SH-SY5Y (cell line): ENCODE data around the gene TNIK.

Experiments
- GATA2 ChIP-seq: IDR thresholded peaks from 2 replicates; pipeline ENCODE4 v1.6.1; 2011; ENCODE audit warnings: mild to moderate bottlenecking, low read depth, low read length
- GATA3 ChIP-seq: IDR thresholded peaks from 2 replicates; pipeline ENCODE4 v1.6.1; 2011; ENCODE audit warnings: low read depth, mild to moderate bottlenecking, low read length, moderate library complexity

Gene TNIK

DNA sequence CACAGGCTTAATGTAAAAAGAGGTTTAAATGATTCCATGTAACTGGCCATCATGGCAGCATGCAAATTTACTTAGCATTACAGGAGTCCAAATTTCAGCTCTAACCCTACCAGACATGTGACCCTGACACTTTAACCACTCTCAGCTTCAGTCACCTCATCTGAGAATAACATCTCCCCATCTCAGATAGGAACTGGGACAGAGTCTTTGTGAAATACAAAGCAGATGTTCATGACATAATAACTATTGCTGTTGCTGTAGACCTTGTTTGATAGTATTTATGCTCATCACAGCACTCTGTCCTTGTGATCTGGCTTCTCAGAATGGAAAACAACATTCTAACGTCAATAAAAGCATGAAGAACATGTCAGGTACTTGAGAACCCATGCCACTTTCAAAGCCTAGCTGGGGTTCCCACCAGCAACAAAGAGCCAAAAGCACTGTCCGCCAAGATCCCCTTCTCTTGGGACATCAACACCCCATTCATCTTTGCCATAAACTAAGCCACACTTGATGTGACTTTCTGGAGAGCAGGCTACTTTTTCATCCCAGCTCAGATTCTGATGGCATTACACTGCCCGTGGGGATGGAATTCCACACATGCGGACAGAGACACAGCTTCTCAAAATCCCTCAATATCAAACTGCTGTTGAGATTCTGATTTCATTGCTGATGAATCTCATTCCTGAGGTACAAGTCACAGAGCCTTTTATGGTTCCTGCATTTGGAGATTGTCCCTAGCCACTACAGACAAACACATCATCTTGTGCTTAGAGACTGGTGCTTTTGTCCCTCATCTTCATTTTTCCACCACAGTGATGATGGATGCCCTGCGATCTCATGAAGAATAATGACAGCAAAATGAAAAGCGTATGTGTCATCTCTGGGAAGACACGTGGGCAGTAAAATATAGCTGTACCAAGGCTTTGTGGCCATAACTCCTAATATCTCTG, 202.7 kb downstream of the TNIK start:
- TF ChIP-seq GATA2 (no peak), GATA3 (no peak)

- no peak for TF ChIP-seq GATA3
- TF ChIP-seq GATA2, result no peak
These were observed 203.6 kb downstream of the TNIK start for GRCh38 chr3:171256445-171257250.

DNA sequence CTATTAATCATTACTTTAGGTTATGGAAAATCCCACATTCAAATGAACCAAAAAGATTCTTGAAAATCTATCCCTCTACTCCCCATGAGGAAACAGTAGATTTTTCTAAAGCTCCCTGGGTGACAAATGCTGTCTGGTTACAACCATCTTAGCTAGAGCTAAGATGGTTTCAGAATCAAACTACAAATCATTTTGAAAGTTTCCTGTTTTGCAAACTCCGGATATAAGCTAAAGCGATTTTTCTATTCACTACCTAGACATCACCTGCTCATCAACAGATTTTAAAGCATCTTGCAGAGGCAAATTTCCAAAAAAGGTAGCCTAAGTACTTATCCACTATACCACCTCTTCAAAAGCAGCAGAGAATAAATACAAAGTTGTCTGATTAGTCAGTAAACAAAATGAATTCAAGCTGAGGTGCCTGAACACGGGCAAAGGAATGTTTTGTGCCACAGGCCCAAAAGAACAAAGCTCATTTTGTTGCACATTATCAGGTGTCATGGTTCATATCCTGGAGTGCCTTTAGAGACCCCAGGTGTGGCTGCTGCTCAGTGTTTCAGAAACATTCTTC, 204.9 kb downstream of the TNIK start:
- TF ChIP-seq GATA2, result no peak
- no peak for TF ChIP-seq GATA3

DNA sequence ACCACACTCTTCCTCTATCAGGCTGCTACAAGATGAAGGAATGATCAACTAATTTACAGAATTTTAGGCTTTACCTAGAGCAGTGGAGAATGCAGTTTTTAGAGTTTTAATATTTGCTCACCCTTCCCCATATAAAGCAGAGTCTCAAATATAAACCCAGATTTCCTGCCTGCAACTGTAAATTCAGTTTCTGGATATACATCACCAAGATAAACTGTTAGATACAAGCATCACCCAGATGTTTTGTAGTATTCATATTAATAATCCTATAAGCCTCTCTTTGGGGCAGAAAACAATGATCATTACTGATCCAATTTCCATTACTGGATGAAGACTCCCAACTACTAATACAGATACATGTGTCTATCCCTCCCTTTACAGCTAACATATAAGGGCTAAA, 205.9 kb downstream of the TNIK start:
- no peak for TF ChIP-seq GATA2
- TF ChIP-seq GATA3, result no peak

DNA sequence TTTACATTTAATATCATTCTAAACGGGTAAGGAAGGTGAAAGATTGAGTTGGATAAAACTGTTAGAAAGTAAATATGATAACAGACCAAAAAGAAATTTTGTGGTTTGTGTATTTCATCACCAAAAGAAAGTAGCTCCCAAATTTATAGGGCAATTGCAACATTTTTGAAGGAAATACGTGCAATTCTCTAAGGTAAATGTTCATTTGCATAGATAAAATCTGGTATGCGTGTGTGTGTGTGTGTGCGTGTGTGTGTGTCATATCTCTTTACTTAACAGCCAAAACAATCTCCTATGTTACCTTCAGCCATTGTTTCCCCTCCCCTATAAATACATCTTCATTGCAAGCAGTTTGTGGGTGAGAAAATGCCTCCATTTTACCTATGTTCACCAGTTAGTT, 208.4 kb downstream of the TNIK start:
- no peak for TF ChIP-seq GATA2
- TF ChIP-seq GATA3, result no peak

GRCh38 chr3:171250444-171250843, 209.8 kb downstream of the TNIK start:
- TF ChIP-seq GATA3 (no peak), GATA2 (no peak)

DNA sequence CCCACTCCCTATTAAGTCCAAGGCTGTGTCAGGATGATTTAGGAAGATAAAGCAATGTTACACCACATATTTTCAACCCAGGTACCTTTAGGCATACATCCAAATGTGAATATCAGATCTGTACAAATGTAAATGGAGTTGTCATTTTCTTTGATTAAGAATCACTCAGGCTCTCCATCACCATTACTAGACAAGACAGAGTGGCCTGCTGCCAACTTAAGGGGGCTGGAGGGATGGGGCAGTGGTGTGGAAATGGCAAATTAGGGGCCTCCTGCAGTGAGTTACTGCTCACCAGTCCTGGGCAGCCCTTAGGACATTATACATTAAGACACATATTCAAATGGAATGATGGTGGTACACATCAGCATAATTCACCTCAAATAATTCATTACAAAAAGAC, 211.0 kb downstream of the TNIK start:
- TF ChIP-seq GATA3 (0 out of 2 replicates have a peak, but pooled peaks have one; percentile 43), GATA2 (peak; percentile 70)

DNA sequence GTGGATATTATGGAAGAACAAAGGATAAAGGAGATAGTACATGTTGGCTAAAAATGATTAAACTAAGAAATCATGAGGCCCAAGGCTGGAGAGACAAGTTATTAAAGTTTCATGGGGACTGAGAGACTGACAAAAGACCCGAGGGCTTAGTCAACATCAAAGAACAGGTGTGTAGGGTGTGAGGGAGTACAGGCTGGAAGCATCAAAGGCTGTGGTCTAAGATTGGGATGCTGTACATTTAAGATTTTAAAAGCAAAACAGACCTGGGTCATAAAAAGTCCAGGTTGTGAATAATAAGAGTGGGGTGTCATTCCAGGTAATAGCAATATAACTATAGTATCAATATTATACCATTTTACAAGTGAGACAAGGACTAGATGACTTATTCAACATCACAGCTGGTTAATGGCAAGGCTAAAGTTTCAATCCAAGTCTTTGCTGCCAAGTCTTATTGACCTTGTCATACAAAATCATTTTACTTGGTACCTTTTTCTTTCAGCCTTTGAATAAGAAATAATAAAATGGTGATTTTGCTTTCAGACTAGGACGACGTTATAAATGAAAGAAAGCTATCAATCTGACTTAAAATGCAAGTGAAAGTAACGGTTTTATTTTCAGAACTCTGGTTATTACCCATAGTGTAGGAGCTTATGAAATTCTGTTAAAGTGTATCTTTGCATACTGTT, 211.6 kb downstream of the TNIK start:
- no peak for TF ChIP-seq GATA3
- TF ChIP-seq GATA2, result no peak

- TF ChIP-seq GATA3, result no peak
- TF ChIP-seq GATA2, result no peak
These were observed 214.1 kb downstream of the TNIK start for GRCh38 chr3:171245796-171246765.

GRCh38 chr3:171242951-171243350, 217.3 kb downstream of the TNIK start:
- TF ChIP-seq GATA3, result no peak
- no peak for TF ChIP-seq GATA2

DNA sequence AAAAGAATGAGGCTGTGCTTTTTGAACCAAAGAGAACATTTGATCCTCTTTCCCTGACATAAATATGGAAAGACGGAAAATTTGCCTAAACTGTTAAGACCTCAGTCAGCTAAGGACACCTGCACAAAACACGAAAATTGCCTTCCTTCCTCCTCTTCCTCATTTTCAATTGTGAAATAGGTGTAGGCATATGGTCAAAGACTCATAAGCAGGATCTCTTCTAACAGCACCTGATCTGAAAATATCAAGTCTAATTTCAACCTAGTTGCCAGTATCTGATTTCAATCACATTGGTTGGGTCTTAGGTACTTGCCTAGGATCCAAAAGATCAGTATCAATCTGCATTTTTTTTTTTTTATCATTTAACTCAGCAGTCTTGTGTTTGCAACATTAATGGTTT, 218.0 kb downstream of the TNIK start:
- TF ChIP-seq GATA2 (no peak), GATA3 (no peak)

GRCh38 chr3:171240504-171240835, 219.7 kb downstream of the TNIK start:
- TF ChIP-seq GATA2, result no peak
- no peak for TF ChIP-seq GATA3
